Endodermal cell (in vitro differentiated cells): ENCODE results near the gene INMT. TPM values are rescaled to one million over a fixed set of nuclear protein-coding genes. Genes with fewer than 3 reads are reported as not detected.

ENCODE experiments used
- DNase-seq: peaks from one replicate; pipeline ENCODE4 v3.0.0-alpha.2; 2017
- H3K27ac ChIP-seq: 2 replicates; pipeline ENCODE4 v1.5.1; 2013; ENCODE audit warnings: mild to moderate bottlenecking, low read depth, low read length, moderate library complexity
- H3K27me3 ChIP-seq: 2 replicates; pipeline ENCODE4 v1.6.1; 2013; ENCODE audit warnings: mild to moderate bottlenecking, low read length, moderate library complexity; ENCODE audit not compliant: insufficient read depth, control insufficient read depth, poor library complexity, severe bottlenecking
- H3K36me3 ChIP-seq: 2 replicates; pipeline ENCODE4 v1.7.0; 2013; ENCODE audit warnings: mild to moderate bottlenecking, low read length, moderate library complexity; ENCODE audit not compliant: control insufficient read depth, insufficient read depth
- H3K4me1 ChIP-seq: one replicate; pipeline ENCODE4 v1.7.0; 2013; ENCODE audit warnings: low read length; ENCODE audit not compliant: control insufficient read depth, insufficient read depth
- H3K4me3 ChIP-seq: 2 replicates; pipeline ENCODE4 v1.5.1; 2013; ENCODE audit warnings: mild to moderate bottlenecking, low read length, moderate library complexity
- H3K9ac ChIP-seq: 2 replicates; pipeline ENCODE4 v1.6.1; 2013; ENCODE audit warnings: mild to moderate bottlenecking, low read length, moderate library complexity; ENCODE audit not compliant: poor library complexity, severe bottlenecking; ENCODE audit errors: extremely low read depth
- H3K9me3 ChIP-seq: 2 replicates; pipeline ENCODE4 v1.6.1; 2013; ENCODE audit warnings: mild to moderate bottlenecking, low read length, moderate library complexity; ENCODE audit not compliant: control insufficient read depth
- H3K27ac Mint-ChIP-seq: 2 replicates; pipeline ENCODE4 v1.8.0; 2020; ENCODE audit warnings: mixed read lengths
- H3K27me3 Mint-ChIP-seq: 2 replicates; pipeline ENCODE4 v1.8.0; 2021; ENCODE audit warnings: mild to moderate bottlenecking, mixed read lengths; ENCODE audit not compliant: insufficient read depth
- H3K36me3 Mint-ChIP-seq: 2 replicates; pipeline ENCODE4 v1.8.0; 2020; ENCODE audit warnings: low read depth, mixed read lengths
- H3K4me1 Mint-ChIP-seq: 2 replicates; pipeline ENCODE4 v1.8.0; 2020; ENCODE audit warnings: mixed read lengths
- H3K4me3 Mint-ChIP-seq: 2 replicates; pipeline ENCODE4 v1.8.0; 2020; ENCODE audit warnings: mild to moderate bottlenecking, moderate library complexity, mixed read lengths
- H3K9me3 Mint-ChIP-seq: 2 replicates; pipeline ENCODE4 v1.8.0; 2020; ENCODE audit warnings: mild to moderate bottlenecking, mixed read lengths
- CTCF ChIP-seq: fragments of 200-600 bp; sonication (generic); conservative IDR thresholded peaks from 2 replicates; pipeline ENCODE4 v1.5.0; 2021; ENCODE audit warnings: antibody characterized with exemption, mild to moderate bottlenecking
- WGBS, 2 experiments: methylation state at CpG; one replicate each; pipeline versions ENCODE4 v1.1.5 to v1.1.7; 2013; ENCODE audit warnings: missing lambda C conversion rate in 2 of 2, mixed read lengths in 1 of 2; ENCODE audit not compliant: insufficient coverage in 1 of 2, insufficient read length in 1 of 2; 5-methylcytosine and 5-hydroxymethylcytosine counted together
- total RNA-seq, 2 donors: library from RNA; stranded (reverse); fragmentation: NEBNext Ultra II Directional in 1 of 2; extraction: Animal tissue kit (Norgen Biotek cat#: 25700) in 1 of 2; gene quantifications; 2 replicates in 1 of 2; 3 replicates in 1 of 2; pipeline ENCODE4 v1.2.1, GENCODE V29; 2021

Gene INMT
- total RNA-seq, 2 donors from 2014 or later, result 3.0 to 3.3 TPM

- Mint-ChIP-seq H3K27me3 (peaks cover 14% of the 10 kb centered on the region), H3K9me3 (peaks cover 7% of the 10 kb centered on the region), H3K4me1 (no peaks in the 10 kb centered on the region), H3K4me3 (no peak overlapping the region), H3K27ac (no peak overlapping the region), H3K36me3 (no peaks in the 10 kb centered on the region)
- H3K27ac ChIP-seq, result no peak overlapping the region
- no peaks in the 10 kb centered on the region for H3K36me3 ChIP-seq
- no peak for DNase-seq
- no peaks in the 10 kb centered on the region for H3K9me3 ChIP-seq
- H3K4me1 ChIP-seq, result no peaks in the 10 kb centered on the region
- no peak overlapping the region for H3K4me3 ChIP-seq
- no peak overlapping the region for H3K9ac ChIP-seq
- H3K27me3 ChIP-seq, result no peaks in the 10 kb centered on the region
- TF ChIP-seq CTCF, result no peak
- 90 to 93% methylated on average over 4 to 6 of the region's 6 CpGs for WGBS, 2 experiments
These were observed 18.7 kb upstream of the INMT start for GRCh38 chr7:30733216-30733615.

GRCh38 chr7:30733691-30734090 is 18.2 kb upstream of the INMT start:
- H3K9me3 Mint-ChIP-seq, result peaks cover 7% of the 10 kb centered on the region
- no peak overlapping the region for H3K9ac ChIP-seq
- H3K9me3 ChIP-seq, result no peaks in the 10 kb centered on the region
- no peaks in the 10 kb centered on the region for H3K36me3 ChIP-seq
- no peak for TF ChIP-seq CTCF
- 94 to 98% methylated on average over 9 to 11 of the region's 11 CpGs for WGBS, 2 experiments
- no peaks in the 10 kb centered on the region for H3K27me3 ChIP-seq
- H3K4me3 ChIP-seq, result no peak overlapping the region
- H3K4me1 ChIP-seq, result no peaks in the 10 kb centered on the region
- H3K27me3 Mint-ChIP-seq, result peaks cover 16% of the 10 kb centered on the region
- DNase-seq, result no peak
- no peaks in the 10 kb centered on the region for H3K4me1 Mint-ChIP-seq
- no peak overlapping the region for H3K27ac ChIP-seq
- no peak overlapping the region for H3K4me3 Mint-ChIP-seq
- no peaks in the 10 kb centered on the region for H3K36me3 Mint-ChIP-seq
- no peak overlapping the region for H3K27ac Mint-ChIP-seq

GRCh38 chr7:30734497-30734896 is 17.4 kb upstream of the INMT start:
- Histone ChIP-seq H3K27me3 (no peaks in the 10 kb centered on the region), H3K4me3 (no peak overlapping the region), H3K9ac (no peak overlapping the region), H3K9me3 (no peaks in the 10 kb centered on the region), H3K27ac (no peak overlapping the region), H3K36me3 (no peaks in the 10 kb centered on the region), H3K4me1 (no peaks in the 10 kb centered on the region)
- Mint-ChIP-seq H3K27ac (no peak overlapping the region), H3K36me3 (no peaks in the 10 kb centered on the region), H3K4me3 (no peak overlapping the region), H3K9me3 (peaks cover 7% of the 10 kb centered on the region), H3K4me1 (no peaks in the 10 kb centered on the region), H3K27me3 (peaks cover 17% of the 10 kb centered on the region)
- peak; percentile 44 for DNase-seq
- WGBS, 2 experiments, result 86 to 100% methylated on average over 2 to 7 of the region's 7 CpGs
- no peak for TF ChIP-seq CTCF
